NB4 (cell line): ENCODE results near the gene CASZ1.

Experiments used
- POLR2A ChIP-seq: IDR thresholded peaks from 2 replicates; pipeline ENCODE4 v1.6.1; 2011; ENCODE audit warnings: mild to moderate bottlenecking; ENCODE audit not compliant: insufficient read length; ENCODE audit errors: extremely low read depth
- TF ChIP-seq, protein P1 (sequence below): IDR thresholded peaks from one replicate; pipeline ENCODE4 v1.5.1; 2012; ENCODE audit warnings: low read depth, low read length

DNA sequence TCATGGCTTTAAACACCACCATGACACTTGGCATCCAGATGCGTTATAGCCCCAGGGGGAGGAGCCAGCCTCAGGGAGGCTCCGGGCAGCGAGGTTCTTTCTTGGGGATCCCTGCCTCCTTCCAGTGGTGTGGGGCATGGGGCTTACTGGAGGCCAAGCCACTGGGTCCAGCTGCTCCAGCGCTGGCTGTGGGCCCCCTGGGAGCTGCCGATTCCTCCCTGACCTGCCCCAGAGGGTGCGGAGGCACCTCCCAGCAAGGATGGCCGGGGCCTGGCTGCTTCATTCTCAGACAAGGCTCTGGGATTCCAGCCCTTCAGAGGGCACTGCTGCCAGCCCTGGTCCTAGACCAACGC, 162.4 kb downstream of the CASZ1 start:
- TF ChIP-seq, protein P1, sequence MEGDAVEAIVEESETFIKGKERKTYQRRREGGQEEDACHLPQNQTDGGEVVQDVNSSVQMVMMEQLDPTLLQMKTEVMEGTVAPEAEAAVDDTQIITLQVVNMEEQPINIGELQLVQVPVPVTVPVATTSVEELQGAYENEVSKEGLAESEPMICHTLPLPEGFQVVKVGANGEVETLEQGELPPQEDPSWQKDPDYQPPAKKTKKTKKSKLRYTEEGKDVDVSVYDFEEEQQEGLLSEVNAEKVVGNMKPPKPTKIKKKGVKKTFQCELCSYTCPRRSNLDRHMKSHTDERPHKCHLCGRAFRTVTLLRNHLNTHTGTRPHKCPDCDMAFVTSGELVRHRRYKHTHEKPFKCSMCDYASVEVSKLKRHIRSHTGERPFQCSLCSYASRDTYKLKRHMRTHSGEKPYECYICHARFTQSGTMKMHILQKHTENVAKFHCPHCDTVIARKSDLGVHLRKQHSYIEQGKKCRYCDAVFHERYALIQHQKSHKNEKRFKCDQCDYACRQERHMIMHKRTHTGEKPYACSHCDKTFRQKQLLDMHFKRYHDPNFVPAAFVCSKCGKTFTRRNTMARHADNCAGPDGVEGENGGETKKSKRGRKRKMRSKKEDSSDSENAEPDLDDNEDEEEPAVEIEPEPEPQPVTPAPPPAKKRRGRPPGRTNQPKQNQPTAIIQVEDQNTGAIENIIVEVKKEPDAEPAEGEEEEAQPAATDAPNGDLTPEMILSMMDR, result no peak
- no peak for TF ChIP-seq POLR2A
